HG03439 (cell line): ENCODE results near the gene RBFOX1.

ENCODE experiments used
- ATAC-seq: cut with Tn5 transposase; IDR thresholded peaks from one replicate; pipeline ENCODE4 v1.9.1; 2021; ENCODE audit warnings: mild to moderate bottlenecking, moderate library complexity; ENCODE audit not compliant: unreplicated experiment

The RBFOX1 gene

DNA sequence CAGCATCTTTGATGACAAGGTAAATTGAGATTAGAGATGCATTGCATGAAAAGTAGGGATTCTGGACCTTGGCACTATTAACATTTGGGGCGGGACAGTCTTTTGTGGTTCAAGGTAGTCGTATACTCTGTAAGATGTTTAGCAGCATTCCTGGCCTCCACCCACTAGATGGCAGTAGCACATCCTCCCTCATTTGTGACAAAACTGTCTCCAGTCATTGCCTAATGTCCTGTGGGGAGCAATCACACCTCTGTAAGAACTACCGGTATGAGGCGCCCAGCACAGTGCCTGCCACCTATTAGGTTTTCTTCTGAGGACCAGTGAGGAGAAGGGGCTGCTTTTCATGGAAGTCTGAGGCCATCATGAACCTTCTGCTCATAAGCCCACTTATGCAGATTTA, 180.8 kb downstream of the RBFOX1 start:
- no peak for ATAC-seq

DNA sequence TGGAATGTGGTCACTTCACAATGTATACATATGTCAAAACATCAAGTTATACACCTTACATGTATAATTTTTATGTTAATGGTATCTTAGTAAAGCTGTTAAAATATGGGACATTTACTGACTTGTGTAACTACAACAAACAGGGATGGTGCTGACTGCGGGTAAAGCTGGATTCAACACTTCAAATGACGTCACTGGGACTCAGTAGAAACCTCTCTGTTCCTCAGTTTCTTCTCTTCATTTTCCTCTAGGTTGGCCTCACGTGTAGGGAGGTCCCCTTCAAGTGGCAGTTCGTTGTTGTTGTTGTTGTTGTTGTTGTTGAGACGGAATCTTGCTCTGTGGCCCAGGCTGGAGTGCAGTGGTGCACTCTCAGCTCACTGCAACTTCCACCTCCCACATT, 182.9 kb downstream of the RBFOX1 start:
- ATAC-seq: no peak

DNA sequence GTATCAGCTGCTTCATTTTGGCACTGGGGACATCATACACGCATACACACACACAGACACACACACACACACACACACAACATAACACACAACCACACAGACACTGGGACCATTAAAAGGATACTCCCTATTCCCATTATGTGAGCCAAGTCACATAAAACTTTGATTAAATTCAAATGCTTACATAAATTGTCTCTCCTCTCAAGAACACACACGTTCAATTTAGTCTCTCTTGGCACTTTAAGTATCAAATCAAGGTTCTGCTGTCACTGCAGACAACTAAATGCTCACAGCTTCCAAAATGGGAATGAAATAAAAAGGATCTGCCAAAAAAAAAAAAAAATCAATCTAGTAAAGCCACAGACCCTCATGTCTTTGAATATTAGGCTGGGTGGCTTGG, 184.9 kb downstream of the RBFOX1 start:
- no peak for ATAC-seq

DNA sequence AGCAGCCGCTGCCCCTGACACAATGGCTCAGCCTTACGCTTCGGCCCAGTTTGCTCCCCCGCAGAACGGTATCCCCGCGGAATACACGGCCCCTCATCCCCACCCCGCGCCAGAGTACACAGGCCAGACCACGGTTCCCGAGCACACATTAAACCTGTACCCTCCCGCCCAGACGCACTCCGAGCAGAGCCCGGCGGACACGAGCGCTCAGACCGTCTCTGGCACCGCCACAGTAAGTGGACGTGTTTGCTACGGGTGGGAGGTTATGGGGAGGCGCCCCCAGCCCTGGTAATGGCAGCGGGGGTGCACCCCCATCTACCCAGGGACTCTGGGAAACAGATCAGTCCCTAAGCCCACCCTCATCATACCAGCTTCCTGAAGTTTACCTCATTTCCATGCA, 185.5 kb downstream of the RBFOX1 start:
- ATAC-seq: no peak

DNA sequence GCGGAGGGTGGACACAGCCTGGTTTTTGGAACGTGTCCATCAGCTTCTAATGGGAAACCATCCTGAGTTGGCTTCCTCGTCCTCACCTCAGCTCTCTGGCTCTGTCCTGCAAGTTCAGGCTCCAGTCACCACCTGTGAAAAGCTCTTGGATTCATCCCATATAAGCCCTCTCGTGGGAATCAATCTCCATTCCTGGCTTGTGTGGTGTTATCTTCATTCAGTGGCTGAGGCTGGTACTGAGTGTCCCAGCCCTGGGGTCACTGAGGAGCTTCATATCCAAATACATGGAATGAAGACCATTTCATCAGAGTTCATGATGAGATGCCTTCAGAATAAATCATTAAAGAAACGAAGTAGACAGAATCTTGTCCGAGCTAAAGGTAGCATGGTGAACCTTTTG, 189.2 kb downstream of the RBFOX1 start:
- no peak for ATAC-seq

DNA sequence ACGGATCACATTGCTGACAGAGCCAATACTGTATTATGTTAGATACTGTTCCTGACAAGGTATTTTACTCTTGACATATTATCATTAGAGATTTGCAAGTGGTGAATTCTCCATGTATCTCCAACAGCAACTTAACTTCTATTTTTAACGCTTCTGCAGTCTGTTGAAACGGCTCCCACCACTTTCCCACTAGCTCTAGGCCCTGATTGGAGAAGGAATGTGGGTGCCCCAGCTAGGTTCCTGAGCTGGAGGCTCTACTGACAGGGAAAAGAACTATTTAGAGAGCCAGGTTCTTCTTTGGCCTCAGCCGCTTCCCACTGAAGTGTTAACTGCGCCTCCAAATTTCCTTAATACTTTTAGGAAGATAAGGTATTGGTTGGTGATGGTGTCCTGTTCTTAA, 191.8 kb downstream of the RBFOX1 start:
- ATAC-seq: no peak

DNA sequence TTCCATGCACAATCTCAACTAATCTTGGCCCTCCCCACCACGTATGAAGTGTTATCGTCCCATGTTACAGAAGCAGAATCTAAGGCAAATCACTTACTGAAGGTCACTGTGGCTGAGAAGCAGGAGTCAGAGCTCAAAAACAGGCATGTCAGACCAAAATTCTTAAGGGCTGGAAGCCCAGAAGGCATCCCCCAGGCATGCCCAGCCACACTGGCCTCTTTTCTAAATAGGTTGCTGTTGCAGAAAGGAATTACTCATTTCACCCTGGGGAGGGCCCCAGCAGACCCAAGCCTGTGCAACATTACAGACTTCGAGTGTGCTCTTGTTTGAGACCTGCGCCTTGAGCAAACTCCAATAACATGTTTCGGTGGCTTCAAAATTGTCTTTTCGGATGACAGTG, 194.1 kb downstream of the RBFOX1 start:
- no peak for ATAC-seq

DNA sequence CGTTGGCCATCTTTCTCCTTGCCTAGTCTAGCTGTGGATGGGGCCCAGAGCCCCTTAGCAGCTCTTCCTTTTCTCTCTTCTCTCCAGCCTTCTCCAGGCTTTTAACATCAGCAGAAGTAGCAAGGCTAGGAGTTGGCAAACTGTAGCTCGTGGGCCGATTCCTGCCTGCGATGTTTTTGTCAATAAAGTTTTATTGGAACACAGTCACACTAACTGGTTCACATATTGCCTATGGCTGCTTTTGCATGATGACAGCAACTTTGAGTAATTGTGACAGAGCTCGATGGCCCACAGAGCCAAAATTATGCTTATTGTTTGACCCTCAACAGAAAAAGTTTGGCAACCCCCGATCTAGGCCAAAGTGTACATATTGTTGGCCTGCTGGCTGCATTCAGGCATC, 199.9 kb downstream of the RBFOX1 start:
- no peak for ATAC-seq

DNA sequence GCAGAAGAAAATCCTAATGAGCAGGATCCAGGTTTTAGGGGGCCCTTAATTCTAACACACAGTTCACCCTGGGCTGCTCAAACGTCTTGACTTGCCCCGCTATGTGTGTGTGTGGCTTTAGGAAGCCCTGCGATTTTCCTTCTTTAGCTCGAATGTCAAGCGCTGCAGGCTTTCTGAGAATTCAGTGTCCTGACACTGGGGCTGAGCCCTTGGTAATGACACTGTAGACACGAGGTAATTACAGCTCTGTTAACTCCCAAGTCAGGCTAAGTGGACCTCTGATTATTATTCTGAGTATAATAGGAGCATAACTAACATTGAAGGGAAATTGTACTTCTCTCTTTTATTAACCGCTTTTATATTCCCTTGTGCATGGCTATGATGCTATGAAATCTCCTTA, 202.1 kb downstream of the RBFOX1 start:
- ATAC-seq: no peak

DNA sequence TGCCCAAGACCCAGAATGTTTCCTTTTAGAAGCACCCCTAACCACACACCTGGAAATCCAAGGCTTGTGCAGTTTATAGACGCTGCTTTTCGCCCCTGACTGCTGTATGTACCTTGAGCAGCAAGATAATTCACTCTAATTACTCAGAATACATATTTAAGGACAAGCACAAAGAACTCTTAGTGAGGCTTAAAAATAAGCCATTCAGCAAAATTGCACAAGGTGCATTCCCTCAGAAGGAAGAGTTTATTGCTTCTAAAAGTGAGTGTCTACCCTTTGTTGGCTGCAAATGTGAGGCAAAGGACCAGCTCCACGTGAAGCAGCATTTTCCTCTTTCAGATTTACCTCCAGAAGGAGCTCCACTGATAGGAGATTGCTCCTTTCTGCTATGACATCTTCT, 208.4 kb downstream of the RBFOX1 start:
- ATAC-seq: no peak

DNA sequence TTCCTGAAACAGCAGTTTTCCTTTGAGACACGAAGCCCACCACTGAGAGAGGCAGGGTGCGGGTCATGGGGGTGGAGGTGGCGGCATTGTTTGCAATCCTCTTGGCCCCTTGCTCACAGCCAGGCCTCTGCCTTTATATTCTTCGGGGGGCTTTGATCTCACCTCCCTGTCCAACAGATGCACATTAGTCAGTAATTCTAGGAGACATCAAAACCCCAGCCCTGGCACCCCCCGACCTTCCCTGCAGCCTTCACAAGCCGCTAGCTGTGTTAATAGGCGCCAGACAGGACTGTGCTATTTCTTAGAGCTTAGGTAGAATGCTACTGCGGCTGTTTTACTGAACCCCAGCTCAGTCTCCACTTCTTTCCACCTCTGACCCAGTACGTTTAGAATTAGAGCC, 212.6 kb downstream of the RBFOX1 start:
- no peak for ATAC-seq

DNA sequence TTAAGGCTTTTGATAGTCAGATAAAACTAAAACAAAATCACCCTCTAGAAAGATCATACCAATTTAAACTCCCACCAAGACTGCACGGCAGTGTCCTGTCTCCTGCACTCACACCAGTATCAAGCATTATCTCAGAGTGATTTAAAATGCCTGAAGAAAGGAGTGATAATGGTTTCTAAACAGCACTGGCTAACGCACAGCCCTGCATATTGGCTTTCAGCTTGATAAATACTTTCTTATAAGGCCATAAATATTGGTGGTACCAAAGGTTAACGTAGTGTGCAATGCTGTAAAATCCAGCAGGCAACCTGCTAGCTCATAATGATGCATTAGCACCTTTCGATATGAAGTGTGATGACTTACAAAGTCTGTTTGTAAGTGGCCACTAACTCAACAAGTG, 214.3 kb downstream of the RBFOX1 start:
- no peak for ATAC-seq

DNA sequence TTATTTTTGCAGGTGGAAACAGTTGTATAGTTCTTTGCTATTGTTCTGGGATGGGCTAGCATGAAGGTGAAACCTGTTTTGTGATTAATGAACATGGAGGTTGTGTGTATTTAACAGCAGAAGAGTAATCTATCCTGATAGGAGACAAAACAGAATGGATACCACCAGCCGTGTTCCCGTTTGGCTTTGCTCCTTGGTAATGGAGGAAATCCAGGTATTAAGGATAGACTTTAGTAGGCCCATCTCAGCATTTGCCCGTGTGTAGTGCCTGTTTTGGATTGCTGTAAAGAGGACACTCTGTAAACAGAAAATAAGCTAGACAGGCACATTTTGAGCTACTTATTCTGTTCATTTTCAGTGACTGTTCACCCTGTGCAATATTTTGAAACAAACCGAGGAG, 215.1 kb downstream of the RBFOX1 start:
- no peak for ATAC-seq

DNA sequence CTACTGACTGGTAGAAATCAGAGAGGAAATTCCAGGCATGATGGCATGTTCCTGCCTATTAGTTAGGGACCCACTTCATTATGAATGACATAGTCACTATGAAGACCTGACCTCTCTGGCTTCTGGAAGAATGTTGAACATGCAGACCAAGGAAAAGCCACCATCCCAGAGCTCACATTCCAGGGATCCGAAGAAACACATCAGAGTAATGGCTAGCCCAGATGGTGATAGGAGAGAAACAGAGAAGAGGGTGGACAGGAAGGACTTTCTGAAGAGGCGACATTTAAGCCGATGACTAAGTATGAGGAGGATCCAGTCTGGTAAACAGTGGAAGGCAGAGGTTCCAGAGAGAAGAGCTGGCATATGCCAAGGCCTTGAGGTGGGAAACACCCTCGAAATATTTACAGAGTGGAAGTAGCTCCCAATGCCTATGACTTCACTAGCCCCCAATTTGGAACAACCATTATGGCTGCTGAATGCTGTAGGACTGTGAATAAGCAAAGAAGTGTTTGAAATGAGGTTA, 216.2 kb downstream of the RBFOX1 start:
- ATAC-seq: no peak

DNA sequence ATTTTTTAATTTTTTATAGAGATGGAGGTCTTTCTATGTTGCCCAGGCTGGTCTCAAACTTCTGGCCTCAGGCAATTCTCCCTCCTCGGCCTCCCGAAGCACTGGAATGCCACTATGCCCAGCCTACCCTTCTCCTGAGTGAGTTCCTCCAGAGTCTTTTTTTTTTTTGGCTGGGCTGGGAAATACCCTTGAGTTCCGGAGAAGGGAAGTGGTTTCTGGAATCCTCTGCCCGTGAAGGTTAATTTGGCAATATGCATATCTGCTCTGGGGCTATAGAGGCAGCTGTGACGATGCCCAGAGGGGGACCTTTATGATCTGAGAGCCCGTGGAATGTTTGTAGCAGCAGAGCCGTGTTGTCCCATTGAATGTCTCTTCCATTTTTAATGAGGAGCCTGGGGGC, 217.5 kb downstream of the RBFOX1 start:
- no peak for ATAC-seq

DNA sequence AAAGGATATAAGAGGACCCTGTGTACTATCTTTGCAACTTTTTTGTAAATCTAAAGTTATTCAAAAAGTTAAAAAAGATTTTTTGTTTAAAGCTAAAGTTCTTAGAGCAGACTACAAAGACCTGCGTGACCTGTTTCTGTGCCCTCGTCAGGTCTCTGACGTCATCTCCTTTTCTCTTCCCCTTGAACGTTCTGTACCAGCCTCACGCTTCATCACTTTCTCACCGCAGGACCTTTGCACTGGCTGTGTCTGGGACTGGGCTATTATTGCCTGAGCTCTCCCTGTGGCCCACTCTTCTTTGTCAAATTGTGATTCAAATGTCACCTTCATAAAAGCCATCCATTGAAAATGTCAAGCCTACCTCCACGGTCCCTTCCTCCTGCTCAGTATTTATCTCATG, 222.8 kb downstream of the RBFOX1 start:
- ATAC-seq: no peak

DNA sequence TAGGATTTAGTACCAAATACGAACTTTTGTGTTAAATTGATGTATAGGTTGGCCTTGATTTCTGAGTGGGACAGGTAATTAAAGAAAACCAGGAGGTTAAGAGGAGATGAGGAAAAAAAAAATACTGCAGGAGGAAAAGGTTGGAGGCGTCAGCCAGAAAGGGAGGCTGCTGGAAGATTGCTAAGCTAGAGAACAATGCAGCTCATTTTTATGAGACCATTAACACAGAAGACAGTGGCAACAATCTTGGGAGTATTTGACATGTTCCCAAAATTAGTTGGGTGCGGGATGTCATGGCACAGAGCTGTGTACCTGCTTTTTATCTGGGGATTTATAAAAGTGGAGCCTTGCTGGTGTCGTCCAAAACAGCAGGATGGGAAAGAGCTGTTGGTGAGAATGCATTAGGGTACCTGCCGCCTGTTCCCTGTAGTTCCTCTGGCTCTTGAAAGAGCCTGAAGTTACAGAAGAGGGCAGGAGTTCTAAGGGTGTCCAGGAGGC, 229.3 kb downstream of the RBFOX1 start:
- ATAC-seq: no peak

DNA sequence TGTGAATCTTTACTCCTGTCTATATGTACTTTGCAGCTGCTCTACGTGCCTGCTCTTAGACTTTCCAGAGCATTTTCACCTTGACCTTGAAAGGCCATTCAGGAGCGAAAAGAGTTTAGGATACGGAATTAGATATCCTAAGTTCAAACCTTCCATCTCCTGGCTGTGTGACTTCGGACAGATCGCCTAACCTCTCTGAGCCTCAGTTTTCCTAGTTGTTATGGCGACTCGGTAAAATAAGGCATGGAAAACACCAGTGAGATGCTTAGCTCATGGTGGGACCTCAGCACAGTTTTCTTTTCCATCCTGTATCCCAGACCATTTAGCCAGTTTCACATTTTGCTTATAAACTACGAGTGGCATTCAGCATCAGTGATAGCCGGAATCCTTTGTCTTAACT, 233.7 kb downstream of the RBFOX1 start:
- ATAC-seq: no peak

DNA sequence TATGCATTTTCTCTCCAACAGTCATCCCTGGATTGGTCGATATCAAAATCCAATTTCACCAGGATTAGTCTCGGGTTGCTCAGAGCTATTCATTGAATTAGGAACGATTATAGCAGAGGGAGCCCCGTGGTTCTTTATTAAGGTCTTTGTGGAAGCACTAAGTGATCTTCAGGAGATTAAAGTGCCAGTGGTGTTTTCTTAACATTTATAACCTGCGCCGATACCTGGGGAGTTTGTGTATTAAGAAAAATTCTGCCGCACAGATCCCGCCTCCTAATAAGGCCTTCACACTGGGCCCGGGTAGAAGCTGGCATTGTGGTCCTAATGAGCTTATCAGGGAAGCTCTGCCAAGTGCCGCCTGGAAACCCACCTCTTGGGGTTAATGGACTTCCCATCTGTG, 238.7 kb downstream of the RBFOX1 start:
- ATAC-seq: no peak

DNA sequence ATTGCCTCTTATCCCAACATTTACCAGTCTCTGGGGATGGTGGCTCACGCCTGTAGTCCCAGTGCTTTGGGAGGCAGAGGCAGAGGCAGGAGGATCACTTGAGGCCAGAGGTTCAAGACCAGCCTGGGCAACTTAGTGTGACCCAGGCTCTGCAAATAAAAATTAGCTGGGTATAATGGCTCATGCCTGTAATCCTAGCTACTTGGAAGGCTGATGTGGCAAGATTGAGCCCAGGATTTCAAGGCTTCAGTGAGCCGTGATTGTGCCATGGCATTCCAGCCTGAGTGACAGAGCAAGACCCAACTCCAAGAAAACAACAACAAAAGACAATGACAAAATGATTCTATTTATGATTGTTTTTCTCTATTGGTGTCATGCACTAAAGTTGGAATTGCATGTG, 244.9 kb downstream of the RBFOX1 start:
- no peak for ATAC-seq

DNA sequence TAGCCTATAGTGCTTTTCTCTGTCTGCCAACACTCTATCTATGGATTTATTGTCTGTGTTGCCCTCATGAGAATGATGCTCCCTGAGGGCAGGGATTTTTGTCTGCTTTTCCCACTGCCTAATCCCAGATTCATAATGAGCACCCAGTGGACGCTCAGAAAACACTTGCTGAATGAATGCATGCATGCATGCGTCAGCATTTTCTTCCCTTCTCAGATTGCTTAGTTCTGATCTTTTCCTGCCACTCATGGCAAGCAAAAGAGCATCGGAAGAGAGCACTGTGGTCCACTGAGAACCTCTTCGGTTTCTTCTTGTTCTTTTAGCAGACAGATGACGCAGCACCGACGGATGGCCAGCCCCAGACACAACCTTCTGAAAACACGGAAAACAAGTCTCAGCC, 246.8 kb downstream of the RBFOX1 start:
- ATAC-seq: no peak

DNA sequence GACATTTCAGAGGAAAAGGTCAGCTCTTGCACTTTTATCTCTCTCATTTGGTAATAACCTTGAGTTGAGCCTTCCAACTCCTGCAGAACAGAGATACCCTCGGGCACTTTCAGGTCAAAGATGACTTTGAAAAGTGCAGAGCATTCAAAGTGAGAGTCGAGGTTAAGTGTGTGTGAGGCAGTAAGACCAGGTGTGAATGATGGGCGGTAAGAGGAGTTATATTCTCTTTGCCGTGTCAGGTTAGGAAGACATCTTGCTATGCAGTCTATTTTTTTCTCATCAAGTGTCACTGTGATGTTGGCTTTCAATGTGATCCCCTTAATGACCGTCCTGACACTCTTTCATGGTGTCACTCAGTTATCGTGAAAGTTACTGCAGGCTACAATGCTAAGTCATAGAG, 248.5 kb downstream of the RBFOX1 start:
- no peak for ATAC-seq

DNA sequence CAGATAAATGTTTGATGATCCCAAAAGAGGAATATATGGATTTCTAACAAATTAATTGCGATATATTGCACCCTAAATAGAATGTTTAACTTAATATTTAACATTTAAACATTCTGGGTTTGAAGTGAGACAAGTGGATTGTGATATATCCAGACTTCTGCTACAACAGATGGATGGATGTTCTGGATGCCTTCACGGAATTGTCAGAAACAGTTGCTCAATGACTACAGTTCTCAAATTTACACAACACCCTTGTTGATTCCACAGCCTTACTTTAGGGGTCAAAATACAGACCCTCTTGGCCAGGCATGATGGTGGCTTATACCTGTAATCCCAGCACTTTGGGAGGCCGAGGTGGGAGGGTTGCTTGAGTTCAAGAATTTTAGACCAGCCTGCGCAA, 250.8 kb downstream of the RBFOX1 start:
- no peak for ATAC-seq

DNA sequence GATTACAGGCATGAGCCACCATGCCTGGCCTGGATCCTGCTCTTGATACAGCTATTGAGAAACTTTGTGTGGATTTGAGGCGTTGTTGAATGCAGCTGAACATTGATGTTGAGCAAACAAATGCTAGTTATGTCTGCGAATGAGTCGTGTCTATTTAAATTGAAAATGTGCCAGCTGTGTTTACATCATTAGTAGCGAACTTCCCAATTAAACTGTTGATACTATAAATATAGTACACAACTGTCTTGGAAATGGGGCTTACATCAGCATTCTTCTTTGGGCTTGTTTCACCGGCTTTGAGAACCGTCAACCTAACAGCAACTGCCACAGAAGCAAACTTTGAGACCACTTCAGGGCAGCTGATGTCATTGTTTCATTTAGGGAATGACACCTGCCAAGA, 251.9 kb downstream of the RBFOX1 start:
- ATAC-seq: no peak
